Measurements from ENCODE around the gene EXOC6B. TPM values are rescaled to one million over a fixed set of nuclear protein-coding genes. Genes with fewer than 3 reads are reported as not detected.

EXOC6B gene
- total RNA-seq, 1 experiment from 2014 or later = 33.7 TPM

DNA sequence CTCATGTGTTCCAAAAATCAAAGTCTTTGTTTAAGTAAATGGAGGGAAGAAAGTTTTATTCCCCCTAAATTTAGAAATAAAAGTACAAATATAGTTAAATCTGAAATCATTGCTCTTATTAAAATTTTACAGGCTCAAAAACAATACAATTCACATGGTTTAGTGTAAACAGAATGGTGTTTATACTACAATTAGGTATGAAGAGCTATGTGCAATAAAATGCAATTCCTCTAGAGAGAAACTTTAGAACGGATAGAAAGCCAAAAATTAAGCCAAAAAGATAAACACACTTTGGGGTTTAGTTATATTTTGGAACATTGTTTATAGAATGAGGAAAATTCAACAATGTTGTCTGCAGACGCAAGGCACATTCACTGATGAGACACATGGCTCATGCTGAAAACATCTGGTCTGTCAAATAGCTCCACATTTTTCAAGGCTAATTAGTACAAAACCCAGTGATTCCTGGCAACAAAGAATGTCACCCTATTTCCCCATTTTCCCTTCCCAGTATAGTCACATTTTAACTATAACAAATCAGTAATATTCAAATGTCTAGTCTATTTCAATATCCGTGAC lies 103.3 kb downstream of the EXOC6B start:
- ATAC-seq (no peak), DNase-seq (ENCODE audit: low spot score) (no peak)
- peaks cover 39% of the 10 kb centered on the region for H3K4me1 Mint-ChIP-seq
- H3K27me3 Mint-ChIP-seq (ENCODE audit: low read depth) = no peaks in the 10 kb centered on the region
- ChIA-PET CTCF (interaction anchor here (1.0 to 1.5 kb wide), 3 partner anchors 23 to 140 kb away, joined by 3 to 4 read pairs (median 3); no protein-coding TSS in a partner anchor), POLR2A (no interaction called here)
- no peaks in the 10 kb centered on the region for H3K9me3 Mint-ChIP-seq
- TF ChIP-seq SOX15 (CRISPR knock-in tag; IDR thresholded peaks at IDR 0.05) = no peak
- no peak for TF ChIP-seq NFYB (CRISPR knock-in tag; conservative IDR thresholded peaks at IDR 0.05; ENCODE audit: low read depth)
- TF ChIP-seq ZNF263 (CRISPR knock-in tag; IDR thresholded peaks at IDR 0.05; ENCODE audit: low read depth) = no peak
- TF ChIP-seq, protein P1, sequence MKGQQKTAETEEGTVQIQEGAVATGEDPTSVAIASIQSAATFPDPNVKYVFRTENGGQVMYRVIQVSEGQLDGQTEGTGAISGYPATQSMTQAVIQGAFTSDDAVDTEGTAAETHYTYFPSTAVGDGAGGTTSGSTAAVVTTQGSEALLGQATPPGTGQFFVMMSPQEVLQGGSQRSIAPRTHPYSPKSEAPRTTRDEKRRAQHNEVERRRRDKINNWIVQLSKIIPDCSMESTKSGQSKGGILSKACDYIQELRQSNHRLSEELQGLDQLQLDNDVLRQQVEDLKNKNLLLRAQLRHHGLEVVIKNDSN (CRISPR knock-in tag; IDR thresholded peaks at IDR 0.05) = no peak
- TF ChIP-seq, protein P2, sequence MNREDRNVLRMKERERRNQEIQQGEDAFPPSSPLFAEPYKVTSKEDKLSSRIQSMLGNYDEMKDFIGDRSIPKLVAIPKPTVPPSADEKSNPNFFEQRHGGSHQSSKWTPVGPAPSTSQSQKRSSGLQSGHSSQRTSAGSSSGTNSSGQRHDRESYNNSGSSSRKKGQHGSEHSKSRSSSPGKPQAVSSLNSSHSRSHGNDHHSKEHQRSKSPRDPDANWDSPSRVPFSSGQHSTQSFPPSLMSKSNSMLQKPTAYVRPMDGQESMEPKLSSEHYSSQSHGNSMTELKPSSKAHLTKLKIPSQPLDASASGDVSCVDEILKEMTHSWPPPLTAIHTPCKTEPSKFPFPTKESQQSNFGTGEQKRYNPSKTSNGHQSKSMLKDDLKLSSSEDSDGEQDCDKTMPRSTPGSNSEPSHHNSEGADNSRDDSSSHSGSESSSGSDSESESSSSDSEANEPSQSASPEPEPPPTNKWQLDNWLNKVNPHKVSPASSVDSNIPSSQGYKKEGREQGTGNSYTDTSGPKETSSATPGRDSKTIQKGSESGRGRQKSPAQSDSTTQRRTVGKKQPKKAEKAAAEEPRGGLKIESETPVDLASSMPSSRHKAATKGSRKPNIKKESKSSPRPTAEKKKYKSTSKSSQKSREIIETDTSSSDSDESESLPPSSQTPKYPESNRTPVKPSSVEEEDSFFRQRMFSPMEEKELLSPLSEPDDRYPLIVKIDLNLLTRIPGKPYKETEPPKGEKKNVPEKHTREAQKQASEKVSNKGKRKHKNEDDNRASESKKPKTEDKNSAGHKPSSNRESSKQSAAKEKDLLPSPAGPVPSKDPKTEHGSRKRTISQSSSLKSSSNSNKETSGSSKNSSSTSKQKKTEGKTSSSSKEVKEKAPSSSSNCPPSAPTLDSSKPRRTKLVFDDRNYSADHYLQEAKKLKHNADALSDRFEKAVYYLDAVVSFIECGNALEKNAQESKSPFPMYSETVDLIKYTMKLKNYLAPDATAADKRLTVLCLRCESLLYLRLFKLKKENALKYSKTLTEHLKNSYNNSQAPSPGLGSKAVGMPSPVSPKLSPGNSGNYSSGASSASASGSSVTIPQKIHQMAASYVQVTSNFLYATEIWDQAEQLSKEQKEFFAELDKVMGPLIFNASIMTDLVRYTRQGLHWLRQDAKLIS (CRISPR knock-in tag; IDR thresholded peaks at IDR 0.05; ENCODE audit: borderline replicate concordance) = no peak
- TF ChIP-seq ZNF396 (CRISPR knock-in tag; IDR thresholded peaks at IDR 0.05; ENCODE audit: borderline replicate concordance) = no peak
- no peak for TF ChIP-seq ZNF219 (CRISPR knock-in tag; IDR thresholded peaks at IDR 0.05; ENCODE audit: borderline replicate concordance)
- TF ChIP-seq, protein P3, sequence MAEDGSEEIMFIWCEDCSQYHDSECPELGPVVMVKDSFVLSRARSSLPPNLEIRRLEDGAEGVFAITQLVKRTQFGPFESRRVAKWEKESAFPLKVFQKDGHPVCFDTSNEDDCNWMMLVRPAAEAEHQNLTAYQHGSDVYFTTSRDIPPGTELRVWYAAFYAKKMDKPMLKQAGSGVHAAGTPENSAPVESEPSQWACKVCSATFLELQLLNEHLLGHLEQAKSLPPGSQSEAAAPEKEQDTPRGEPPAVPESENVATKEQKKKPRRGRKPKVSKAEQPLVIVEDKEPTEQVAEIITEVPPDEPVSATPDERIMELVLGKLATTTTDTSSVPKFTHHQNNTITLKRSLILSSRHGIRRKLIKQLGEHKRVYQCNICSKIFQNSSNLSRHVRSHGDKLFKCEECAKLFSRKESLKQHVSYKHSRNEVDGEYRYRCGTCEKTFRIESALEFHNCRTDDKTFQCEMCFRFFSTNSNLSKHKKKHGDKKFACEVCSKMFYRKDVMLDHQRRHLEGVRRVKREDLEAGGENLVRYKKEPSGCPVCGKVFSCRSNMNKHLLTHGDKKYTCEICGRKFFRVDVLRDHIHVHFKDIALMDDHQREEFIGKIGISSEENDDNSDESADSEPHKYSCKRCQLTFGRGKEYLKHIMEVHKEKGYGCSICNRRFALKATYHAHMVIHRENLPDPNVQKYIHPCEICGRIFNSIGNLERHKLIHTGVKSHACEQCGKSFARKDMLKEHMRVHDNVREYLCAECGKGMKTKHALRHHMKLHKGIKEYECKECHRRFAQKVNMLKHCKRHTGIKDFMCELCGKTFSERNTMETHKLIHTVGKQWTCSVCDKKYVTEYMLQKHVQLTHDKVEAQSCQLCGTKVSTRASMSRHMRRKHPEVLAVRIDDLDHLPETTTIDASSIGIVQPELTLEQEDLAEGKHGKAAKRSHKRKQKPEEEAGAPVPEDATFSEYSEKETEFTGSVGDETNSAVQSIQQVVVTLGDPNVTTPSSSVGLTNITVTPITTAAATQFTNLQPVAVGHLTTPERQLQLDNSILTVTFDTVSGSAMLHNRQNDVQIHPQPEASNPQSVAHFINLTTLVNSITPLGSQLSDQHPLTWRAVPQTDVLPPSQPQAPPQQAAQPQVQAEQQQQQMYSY (CRISPR knock-in tag; IDR thresholded peaks at IDR 0.05) = no peak
- TF ChIP-seq ZNF138 (CRISPR knock-in tag; conservative IDR thresholded peaks at IDR 0.05) = no peak
- TF ChIP-seq, protein P4, sequence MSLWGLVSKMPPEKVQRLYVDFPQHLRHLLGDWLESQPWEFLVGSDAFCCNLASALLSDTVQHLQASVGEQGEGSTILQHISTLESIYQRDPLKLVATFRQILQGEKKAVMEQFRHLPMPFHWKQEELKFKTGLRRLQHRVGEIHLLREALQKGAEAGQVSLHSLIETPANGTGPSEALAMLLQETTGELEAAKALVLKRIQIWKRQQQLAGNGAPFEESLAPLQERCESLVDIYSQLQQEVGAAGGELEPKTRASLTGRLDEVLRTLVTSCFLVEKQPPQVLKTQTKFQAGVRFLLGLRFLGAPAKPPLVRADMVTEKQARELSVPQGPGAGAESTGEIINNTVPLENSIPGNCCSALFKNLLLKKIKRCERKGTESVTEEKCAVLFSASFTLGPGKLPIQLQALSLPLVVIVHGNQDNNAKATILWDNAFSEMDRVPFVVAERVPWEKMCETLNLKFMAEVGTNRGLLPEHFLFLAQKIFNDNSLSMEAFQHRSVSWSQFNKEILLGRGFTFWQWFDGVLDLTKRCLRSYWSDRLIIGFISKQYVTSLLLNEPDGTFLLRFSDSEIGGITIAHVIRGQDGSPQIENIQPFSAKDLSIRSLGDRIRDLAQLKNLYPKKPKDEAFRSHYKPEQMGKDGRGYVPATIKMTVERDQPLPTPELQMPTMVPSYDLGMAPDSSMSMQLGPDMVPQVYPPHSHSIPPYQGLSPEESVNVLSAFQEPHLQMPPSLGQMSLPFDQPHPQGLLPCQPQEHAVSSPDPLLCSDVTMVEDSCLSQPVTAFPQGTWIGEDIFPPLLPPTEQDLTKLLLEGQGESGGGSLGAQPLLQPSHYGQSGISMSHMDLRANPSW (CRISPR knock-in tag; conservative IDR thresholded peaks at IDR 0.05; ENCODE audit: low read depth) = no peak
- no peak for TF ChIP-seq RORB (CRISPR knock-in tag; IDR thresholded peaks at IDR 0.05)
- TF ChIP-seq FOXP1 (CRISPR knock-in tag; IDR thresholded peaks at IDR 0.05; ENCODE audit: borderline replicate concordance) = no peak
- TF ChIP-seq GABPB1 (CRISPR knock-in tag; IDR thresholded peaks at IDR 0.05) = no peak
- no peak overlapping the region for H3K27ac Mint-ChIP-seq
- no peaks in the 10 kb centered on the region for H3K36me3 Mint-ChIP-seq
- H3K4me3 Mint-ChIP-seq = no peak overlapping the region

DNA sequence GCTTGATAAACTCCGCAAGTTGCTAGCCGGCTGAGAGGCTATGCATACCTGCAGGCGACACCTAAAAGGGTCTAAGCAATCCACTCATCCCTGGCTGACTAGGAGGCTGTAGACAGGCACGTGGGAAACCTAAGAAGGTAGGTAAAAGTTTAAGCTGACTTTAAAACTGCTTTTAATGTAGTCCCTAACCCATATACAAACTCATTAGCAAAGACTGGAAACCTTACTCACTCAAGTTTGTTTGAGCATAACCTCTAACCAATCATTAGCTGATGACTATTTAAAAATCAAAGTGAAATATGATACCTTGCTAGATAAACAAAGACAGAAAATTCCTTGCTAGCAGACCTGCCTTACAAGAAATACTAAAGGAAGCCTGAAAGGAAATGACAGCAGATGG lies 106.4 kb downstream of the EXOC6B start:
- POLR2A ChIA-PET = no interaction called here
- H3K36me3 Mint-ChIP-seq = no peaks in the 10 kb centered on the region
- no peaks in the 10 kb centered on the region for H3K27me3 Mint-ChIP-seq (ENCODE audit: low read depth)
- CTCF ChIA-PET = interaction anchor here (0.5 to 1.8 kb wide), 3 partner anchors 143 to 174 kb away, joined by 3 to 6 read pairs (median 3); partner anchors contain the start of gene SPR
- peak overlapping the region; percentile 36 for H3K4me3 Mint-ChIP-seq
- H3K4me1 Mint-ChIP-seq = peaks cover 39% of the 10 kb centered on the region
- peak overlapping the region; percentile 91 for H3K27ac Mint-ChIP-seq
- no peaks in the 10 kb centered on the region for H3K9me3 Mint-ChIP-seq
- ATAC-seq (peak; percentile 93), DNase-seq (ENCODE audit: low spot score) (peak; percentile 29)
- TF ChIP-seq ZNF671 (CRISPR knock-in tag; IDR thresholded peaks at IDR 0.05) (no peak), ATF1 (CRISPR knock-in tag; IDR thresholded peaks at IDR 0.05) (no peak), TCF7 (CRISPR knock-in tag; IDR thresholded peaks at IDR 0.05; ENCODE audit: low read depth) (no peak), ESRRA (CRISPR knock-in tag; IDR thresholded peaks at IDR 0.05; ENCODE audit: borderline replicate concordance) (no peak), TP53 (CRISPR knock-in tag; IDR thresholded peaks at IDR 0.05) (no peak)
- TF ChIP-seq, protein P5, sequence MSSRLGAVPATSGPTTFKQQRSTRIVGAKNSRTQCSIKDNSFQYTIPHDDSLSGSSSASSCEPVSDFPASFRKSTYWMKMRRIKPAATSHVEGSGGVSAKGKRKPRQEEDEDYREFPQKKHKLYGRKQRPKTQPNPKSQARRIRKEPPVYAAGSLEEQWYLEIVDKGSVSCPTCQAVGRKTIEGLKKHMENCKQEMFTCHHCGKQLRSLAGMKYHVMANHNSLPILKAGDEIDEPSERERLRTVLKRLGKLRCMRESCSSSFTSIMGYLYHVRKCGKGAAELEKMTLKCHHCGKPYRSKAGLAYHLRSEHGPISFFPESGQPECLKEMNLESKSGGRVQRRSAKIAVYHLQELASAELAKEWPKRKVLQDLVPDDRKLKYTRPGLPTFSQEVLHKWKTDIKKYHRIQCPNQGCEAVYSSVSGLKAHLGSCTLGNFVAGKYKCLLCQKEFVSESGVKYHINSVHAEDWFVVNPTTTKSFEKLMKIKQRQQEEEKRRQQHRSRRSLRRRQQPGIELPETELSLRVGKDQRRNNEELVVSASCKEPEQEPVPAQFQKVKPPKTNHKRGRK (CRISPR knock-in tag; IDR thresholded peaks at IDR 0.05; ENCODE audit: borderline replicate concordance) = no peak
- TF ChIP-seq, protein P6, sequence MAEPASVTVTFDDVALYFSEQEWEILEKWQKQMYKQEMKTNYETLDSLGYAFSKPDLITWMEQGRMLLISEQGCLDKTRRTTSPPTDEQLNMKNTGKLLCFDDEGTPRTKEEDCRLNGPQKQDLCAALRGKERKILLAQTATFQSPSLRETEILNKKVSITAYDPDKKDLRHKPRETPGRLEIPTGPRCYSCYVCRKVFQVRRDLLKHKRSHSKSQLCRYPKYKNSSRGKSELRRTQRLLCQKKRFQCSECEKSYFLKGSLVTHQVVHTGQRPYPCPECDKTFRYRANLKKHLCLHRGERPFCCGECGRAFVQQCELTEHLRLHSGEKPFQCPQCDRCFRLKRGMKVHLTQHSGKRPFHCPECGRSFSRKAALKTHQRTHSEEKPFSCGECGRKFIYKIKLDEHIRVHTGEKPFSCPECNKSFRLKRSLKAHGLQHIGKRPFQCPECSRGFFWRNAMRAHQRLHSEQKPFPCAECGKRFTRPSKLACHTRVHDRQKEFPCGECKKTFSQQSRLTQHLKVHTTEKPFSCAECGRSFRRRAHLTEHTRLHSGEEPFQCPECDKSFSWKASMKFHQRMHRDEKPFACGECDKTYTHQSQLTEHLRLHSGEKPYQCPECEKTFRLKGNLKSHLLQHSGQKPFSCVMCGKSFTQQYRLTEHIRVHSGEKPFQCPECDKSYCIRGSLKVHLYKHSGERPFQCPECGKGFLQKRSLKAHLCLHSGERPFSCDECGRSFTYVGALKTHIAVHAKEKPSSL (CRISPR knock-in tag; conservative IDR thresholded peaks at IDR 0.05) = no peak
